GM19438 (cell line): ENCODE results near the gene MOB3C.
A peak's percentile ranks its signal among the peaks of the same experiment; 100 is the strongest.

Experiments used
- ATAC-seq: cut with Tn5 transposase; IDR thresholded peaks from one replicate; pipeline ENCODE4 v1.9.1; 2021; ENCODE audit warnings: low read depth; ENCODE audit not compliant: unreplicated experiment

MOB3C gene

DNA sequence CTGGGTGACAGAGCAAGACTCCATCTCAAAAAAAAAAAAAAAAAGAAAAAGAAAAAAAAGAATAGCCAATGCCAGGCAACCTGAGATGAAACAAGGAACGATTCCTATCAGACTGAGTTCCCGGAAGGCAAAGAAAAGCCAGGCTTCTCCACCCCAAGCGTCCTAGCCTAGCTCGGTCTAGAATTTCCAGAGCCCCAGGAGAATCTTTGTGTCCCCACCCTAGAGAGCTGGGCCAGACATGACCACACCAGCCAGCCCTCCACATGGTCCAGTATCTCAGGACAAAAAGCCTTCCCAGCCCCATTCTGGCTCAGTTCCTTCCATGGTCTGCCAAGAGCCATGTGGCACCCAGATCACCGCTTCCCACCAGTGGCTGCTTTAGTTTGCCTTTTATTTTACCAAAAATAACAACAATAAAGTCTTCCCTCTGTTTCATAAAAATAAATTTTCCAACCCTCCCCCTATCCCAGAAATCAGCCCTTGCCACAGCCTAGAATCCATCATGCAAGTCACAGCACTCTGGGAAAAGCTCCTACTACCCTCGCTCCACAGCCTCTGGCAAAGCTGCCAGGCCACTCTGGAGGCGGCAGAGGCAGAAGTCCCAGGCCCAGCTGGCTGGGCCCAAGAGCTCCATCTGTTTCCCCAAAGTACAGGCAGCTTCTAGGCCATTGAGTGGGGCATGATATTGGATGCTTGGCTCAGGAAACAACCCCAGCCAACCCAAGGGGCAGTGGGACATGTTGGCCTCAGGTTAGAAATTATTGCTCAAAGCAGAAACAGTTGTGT is 9.1 kb downstream of the MOB3C start:
- ATAC-seq, result no peak

GRCh38 chr1:46606255-46606965 is 10.2 kb downstream of the MOB3C start:
- ATAC-seq, result no peak

- no peak for ATAC-seq
Measured at GRCh38 chr1:46605232-46605631, 11.4 kb downstream of the MOB3C start.

DNA sequence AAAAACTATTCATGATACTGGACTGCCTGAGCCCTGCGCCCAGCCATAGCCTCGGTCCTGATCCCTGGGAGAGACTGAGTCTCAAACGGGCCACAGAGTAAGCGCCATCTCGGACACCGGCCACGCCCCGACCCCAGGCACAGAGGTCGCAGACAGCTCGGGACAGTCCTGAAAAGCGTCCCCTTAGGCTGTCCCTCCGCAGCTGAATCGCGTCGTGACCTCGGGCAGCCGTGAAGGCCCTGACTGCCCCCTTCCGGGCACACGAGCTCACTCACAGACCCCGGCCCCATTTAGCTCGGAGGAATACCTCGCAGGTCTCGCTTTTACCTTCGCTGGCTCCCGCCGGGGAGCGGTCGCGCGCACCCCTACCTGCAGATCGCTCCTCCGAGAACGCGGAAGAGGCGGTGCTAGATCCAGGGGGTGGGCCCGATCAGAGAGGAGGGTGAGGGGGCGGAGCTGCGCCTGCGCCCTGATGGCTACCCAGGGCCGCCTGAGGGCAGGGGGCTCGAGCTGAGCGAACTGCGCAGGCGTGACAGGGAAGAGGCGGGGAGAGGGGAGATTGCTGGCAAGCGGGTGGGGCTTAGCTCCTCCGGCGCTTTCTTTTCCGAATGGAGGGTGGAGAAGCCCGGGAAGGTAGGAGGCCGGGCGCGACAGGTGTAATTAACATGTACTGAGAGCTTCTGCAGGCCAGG is 12.6 kb downstream of the MOB3C start, which contains the start of gene MKNK1:
MKNK1 (minus strand) TSS at position 411 of the 692 bp plus-strand sequence. CDS start 20,941 bp downstream, outside the sequence.
- peak; percentile 93 for ATAC-seq

DNA sequence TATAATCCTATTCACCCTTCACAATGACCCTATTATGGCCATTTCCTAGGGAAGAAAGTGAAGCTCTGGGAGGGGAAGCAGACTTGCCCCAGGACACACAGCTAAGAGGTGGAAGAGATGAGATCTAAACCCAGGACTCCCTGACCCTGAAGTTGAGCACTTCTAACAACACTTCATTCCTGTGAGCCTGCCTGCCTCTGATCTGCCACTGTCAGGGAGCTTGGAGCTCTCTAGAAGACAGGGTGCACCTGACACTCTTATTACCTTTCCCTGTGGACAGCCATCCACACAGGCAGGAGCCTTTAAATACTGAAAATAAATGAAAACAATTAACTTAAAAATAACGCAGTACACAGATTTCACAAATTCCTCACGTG is 13.1 kb downstream of the MOB3C start:
- ATAC-seq, result peak; percentile 1

DNA sequence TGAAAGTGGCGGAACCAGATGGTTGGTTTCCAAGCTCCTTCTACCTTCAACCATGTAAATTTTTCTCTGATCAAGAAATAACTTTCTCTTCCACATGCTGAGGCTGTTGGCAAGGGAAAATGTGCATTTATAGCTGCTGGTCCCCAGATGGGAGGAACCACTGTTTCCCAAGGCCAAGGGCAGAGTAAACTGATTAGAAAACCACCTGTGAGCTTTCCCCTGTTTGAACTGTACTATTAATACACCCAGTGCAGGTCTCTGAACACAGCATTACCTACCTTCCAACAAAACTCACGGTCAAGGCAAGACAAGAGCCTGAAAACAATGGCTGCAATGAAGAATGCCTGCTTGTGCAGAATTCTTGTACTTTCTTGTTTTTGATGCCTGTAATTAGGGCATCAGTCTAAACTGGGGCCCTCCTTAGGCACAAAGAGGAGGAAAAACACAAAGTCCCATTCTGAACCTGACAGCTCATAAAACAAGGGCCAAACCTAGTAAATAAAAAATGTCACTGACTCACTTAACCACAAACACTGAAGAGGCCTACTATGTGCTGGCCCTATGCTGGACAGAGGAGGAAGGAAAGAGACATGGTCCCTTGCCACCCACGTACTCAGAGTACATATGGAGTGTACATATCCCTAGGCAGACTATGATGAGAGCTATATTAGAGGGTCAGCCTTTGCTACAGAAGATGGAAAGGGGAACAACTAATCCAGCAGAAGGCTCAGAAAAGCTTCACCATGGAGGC is 15.2 kb downstream of the MOB3C start:
- no peak for ATAC-seq

GRCh38 chr1:46599059-46599970 is 17.3 kb downstream of the MOB3C start:
- ATAC-seq, result no peak

DNA sequence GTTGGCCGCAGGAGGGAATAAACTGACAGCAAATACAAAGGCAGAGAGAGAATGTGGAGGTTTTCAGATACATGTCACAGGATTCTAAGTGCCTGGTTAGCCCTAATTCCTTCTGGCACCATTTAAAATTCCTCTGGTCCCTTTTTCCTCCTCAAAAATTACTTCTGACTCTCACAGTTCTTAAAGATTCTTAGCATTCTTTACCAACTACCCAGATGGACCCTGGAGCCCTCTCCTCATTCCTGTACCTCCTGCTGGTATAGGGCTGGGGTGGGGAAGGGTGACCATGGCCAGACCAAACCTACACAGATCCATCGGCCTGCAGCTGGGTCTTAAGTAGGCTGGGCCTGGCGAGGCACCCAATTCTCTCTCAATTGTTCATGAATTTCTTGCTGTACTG is 19.8 kb downstream of the MOB3C start:
- ATAC-seq, result no peak

DNA sequence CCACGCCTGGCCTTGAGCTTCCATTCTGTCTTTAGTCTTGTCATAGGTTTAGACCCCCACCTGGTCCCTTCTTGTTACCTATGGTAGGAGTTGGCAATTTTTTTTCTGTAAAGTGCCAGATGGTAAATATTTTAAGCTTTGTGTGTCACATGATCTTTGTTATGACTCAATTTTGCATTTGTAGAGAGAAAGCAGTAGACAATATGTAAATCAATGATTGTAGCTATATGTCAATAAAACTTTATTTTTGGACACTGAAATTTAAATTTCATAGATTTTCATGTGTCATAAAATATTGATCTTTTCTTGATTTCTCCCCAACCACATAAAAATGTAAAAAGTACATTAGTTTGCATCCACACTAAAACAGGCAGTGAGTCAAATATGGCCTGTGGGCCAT is 20.6 kb downstream of the MOB3C start:
- no peak for ATAC-seq

DNA sequence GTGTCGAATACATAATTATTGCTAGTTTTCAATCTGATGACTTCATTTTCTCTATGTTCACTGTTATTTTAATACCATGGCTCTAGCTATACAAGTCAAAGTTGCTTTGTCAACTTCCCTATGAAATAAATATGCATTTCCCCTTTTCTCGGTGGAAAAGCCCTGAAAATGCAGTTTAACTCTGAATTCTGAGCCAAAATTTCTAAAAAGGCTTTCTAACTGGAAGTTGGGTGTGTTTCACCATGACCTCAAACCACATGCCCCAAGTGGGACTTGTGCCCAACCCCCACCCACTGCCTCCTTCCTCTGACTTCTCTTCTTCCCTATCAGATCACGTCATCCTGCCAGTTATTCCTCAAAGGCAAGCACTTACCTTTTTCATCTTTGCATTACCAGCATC is 21.5 kb downstream of the MOB3C start:
- ATAC-seq, result no peak

GRCh38 chr1:46594063-46594462 is 22.5 kb downstream of the MOB3C start:
- ATAC-seq, result no peak

- ATAC-seq, result no peak
Measured at GRCh38 chr1:46592823-46593222, 23.8 kb downstream of the MOB3C start.

GRCh38 chr1:46589529-46589928 is 27.1 kb downstream of the MOB3C start:
- ATAC-seq, result no peak

GRCh38 chr1:46587069-46587468 is 29.5 kb downstream of the MOB3C start:
- ATAC-seq, result no peak

DNA sequence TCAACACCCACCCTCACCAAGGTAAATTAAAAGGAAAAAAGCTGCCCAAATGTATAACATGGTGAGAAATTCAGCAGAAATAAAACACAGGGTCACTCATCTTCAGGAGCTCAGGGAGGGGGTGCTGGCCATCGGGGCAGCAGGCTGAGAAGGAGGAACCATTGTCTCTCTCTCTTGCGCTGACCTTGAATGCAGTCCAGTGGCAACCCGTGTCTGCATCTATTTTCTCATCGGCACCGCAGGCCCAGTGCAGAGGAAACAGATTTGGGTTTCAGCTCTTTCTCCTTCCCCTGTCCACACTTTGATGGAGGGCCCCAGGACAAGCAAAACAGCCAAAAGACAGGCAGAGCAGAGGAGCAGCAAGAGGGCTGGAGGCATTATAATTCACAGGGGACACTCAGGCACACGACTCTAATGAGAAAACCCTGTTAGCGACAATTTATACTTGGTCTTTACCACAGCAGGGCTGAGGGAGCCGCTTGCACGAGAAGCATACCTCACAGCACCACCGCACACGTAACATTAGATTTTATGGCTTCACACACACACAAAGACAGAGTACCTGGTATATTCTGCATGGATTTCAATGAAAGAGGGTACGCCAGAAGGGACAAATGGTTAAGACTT is 31.2 kb downstream of the MOB3C start:
- ATAC-seq, result no peak

GRCh38 chr1:46583494-46583893 is 33.1 kb downstream of the MOB3C start:
- no peak for ATAC-seq

GRCh38 chr1:46582972-46583371 is 33.6 kb downstream of the MOB3C start:
- ATAC-seq, result no peak

GRCh38 chr1:46581681-46582455 is 34.7 kb downstream of the MOB3C start:
- ATAC-seq, result no peak
